ENCODE results near the gene KRT85.

KRT85 gene

GRCh38 chr12:52389313-52390207 lies 22.3 kb upstream of the KRT85 start:
- Histone ChIP-seq H3K27me3 (ENCODE audit: insufficient read depth, low read length) (peaks cover 6% of the 10 kb centered on the region; the same call in 1 of the 2 replicates), H3K4me3 (ENCODE audit: low read depth, low read length, poor library complexity, severe bottlenecking) (no peak overlapping the region), H3K4me1 (ENCODE audit: insufficient read depth, low read length, severe bottlenecking) (no peaks in the 10 kb centered on the region), H3K36me3 (ENCODE audit: insufficient read depth, low read length) (no peaks in the 10 kb centered on the region), H3K79me2 (ENCODE audit: insufficient read depth, low read length) (no peaks in the 10 kb centered on the region), H3K9me3 (ENCODE audit: low read length) (no peaks in the 10 kb centered on the region), H2AFZ (ENCODE audit: low read length) (no peak overlapping the region), H3K9me2 (ENCODE audit: low read depth, low read length) (no peaks in the 10 kb centered on the region), H3K27ac (ENCODE audit: low read depth, low read length, poor library complexity, severe bottlenecking) (no peak overlapping the region), H3K9ac (ENCODE audit: low read length) (no peak overlapping the region), H3K4me2 (ENCODE audit: low read length) (no peak overlapping the region), H4K20me1 (ENCODE audit: insufficient read depth, low read length) (no peaks in the 10 kb centered on the region), H3F3A (ENCODE audit: insufficient read depth, low read length) (no peaks in the 10 kb centered on the region)
- TF ChIP-seq CTCF (IDR thresholded peaks at IDR 0.05; ENCODE audit: low read length) = no peak

- Histone ChIP-seq H3K9me2 (ENCODE audit: low read depth, low read length) (no peaks in the 10 kb centered on the region), H3K79me2 (ENCODE audit: insufficient read depth, low read length) (no peaks in the 10 kb centered on the region), H4K20me1 (ENCODE audit: insufficient read depth, low read length) (no peaks in the 10 kb centered on the region), H3K4me1 (ENCODE audit: insufficient read depth, low read length, severe bottlenecking) (no peaks in the 10 kb centered on the region), H3K4me3 (ENCODE audit: low read depth, low read length, poor library complexity, severe bottlenecking) (no peak overlapping the region), H3K4me2 (ENCODE audit: low read length) (no peak overlapping the region), H3K27me3 (ENCODE audit: insufficient read depth, low read length) (peaks cover 6% of the 10 kb centered on the region; the same call in 1 of the 2 replicates), H3K27ac (ENCODE audit: low read depth, low read length, poor library complexity, severe bottlenecking) (no peak overlapping the region), H3K36me3 (ENCODE audit: insufficient read depth, low read length) (no peaks in the 10 kb centered on the region), H2AFZ (ENCODE audit: low read length) (no peak overlapping the region), H3K9ac (ENCODE audit: low read length) (no peak overlapping the region), H3F3A (ENCODE audit: insufficient read depth, low read length) (no peaks in the 10 kb centered on the region), H3K9me3 (ENCODE audit: low read length) (no peaks in the 10 kb centered on the region)
- TF ChIP-seq EZH2 (IDR thresholded peaks at IDR 0.05; ENCODE audit: borderline replicate concordance, low read length) (no peak), CTCF (IDR thresholded peaks at IDR 0.05; ENCODE audit: low read length) (no peak)
Measured at GRCh38 chr12:52387859-52388258, 20.6 kb upstream of the KRT85 start.

GRCh38 chr12:52385226-52385702 lies 18.0 kb upstream of the KRT85 start, which contains the start of gene KRT84:
Gene KRT84 (minus strand): TSS chr12:52385652. CDS start chr12:52385585, 67 bp downstream.
- H2AFZ ChIP-seq (ENCODE audit: low read length) = no peak within 1 kb of the TSS
- no peaks in the 10 kb centered on the region for H3K4me1 ChIP-seq (ENCODE audit: insufficient read depth, low read length, severe bottlenecking)
- no peaks in the 10 kb centered on the region for H3K36me3 ChIP-seq (ENCODE audit: insufficient read depth, low read length)
- H3K9ac ChIP-seq (ENCODE audit: low read length) = no peak within 1 kb of the TSS
- no peak for TF ChIP-seq CTCF (IDR thresholded peaks at IDR 0.05; ENCODE audit: low read length)
- TF ChIP-seq EZH2 (IDR thresholded peaks at IDR 0.05; ENCODE audit: borderline replicate concordance, low read length) = no peak
- no peak within 1 kb of the TSS for H3K27ac ChIP-seq (ENCODE audit: low read depth, low read length, poor library complexity, severe bottlenecking)
- H3K4me2 ChIP-seq (ENCODE audit: low read length) = no peak within 1 kb of the TSS
- H4K20me1 ChIP-seq (ENCODE audit: insufficient read depth, low read length) = no peaks in the 10 kb centered on the region
- H3F3A ChIP-seq (ENCODE audit: insufficient read depth, low read length) = no peaks in the 10 kb centered on the region
- peaks cover 6% of the 10 kb centered on the region; the same call in 1 of the 2 replicates for H3K27me3 ChIP-seq (ENCODE audit: insufficient read depth, low read length)
- no peaks in the 10 kb centered on the region for H3K79me2 ChIP-seq (ENCODE audit: insufficient read depth, low read length)
- H3K4me3 ChIP-seq (ENCODE audit: low read depth, low read length, poor library complexity, severe bottlenecking) = no peak within 1 kb of the TSS
- H3K9me2 ChIP-seq (ENCODE audit: low read depth, low read length) = no peaks in the 10 kb centered on the region
- no peaks in the 10 kb centered on the region for H3K9me3 ChIP-seq (ENCODE audit: low read length)

All from OCI-LY1 (cell line).